HG03108 (cell line): ENCODE data around the gene CLDN11.

Source experiments
- ATAC-seq: cut with Tn5 transposase; IDR thresholded peaks from one replicate; pipeline ENCODE4 v1.9.1; 2021; ENCODE audit warnings: moderate library complexity; ENCODE audit not compliant: unreplicated experiment

The CLDN11 gene

DNA sequence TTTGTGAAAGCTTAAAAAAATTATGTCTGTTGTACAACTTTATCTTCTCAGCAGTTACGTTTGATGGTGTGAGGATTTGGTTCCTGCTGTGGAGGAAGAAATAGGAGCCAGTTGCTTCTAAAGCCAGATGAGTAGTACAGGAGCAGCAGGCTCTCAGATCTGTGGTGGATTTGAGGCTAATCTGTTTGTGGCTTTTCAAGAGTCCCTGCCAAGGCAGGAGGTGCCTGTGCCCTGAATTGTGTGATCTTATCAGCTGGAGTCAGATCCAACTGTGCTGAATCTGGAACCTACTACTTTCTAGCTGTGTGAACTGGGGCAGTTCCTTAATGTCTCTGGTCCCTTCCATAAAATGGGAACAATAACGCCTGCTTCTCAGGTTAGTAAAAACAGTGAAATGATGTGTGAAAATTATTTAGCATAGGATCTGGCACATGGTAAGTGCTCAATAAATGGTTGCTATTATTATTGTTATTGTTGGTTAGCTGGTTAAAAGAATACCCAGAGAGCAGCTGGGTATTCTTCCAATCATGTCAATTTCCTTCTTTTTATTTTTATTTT lies 7.7 kb downstream of the CLDN11 start:
- ATAC-seq = no peak

DNA sequence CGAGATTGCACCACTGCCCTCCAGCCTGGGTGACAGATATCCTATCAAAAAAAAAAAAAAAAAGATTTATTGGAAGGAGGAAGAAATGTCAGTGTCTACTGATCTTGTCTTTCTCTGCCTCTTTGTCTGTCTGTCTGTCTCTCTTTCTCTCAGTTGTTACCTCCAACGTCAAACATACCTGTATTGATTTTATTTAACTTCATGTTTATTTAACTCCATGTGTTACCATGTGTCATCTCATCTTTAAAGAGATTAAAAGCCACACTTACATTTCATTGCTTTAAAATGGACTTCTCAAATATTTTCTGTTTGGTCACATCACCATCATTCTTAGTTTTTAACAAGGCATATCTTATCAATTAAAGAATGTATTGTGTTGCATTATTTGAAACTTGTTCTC lies 9.4 kb downstream of the CLDN11 start:
- no peak for ATAC-seq

DNA sequence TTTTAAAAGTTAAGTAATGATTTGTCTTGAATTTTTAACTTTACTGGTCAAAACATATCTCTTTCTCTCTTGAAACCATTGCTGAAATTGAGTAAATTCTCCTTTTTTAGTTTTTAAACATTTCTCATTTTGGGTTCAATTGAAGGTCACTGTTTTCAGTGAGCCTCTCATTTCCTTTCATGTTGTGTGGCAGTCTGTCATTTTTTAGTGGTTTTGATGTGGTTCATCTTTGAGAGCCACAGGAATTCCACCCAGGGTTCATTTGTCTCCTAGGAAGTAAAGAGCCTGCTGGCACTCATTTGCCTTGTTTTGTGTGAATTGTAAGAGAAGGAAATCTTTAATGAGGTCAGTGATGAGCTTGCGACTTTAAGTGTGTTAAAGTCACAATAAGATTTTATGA lies 10.4 kb downstream of the CLDN11 start:
- no peak for ATAC-seq

- no peak for ATAC-seq
These were observed 12.4 kb downstream of the CLDN11 start for GRCh38 chr3:170431054-170431453.

GRCh38 chr3:170432416-170432815 lies 13.7 kb downstream of the CLDN11 start:
- no peak for ATAC-seq

- ATAC-seq = no peak
These were observed 18.0 kb downstream of the CLDN11 start for GRCh38 chr3:170436697-170437096.

DNA sequence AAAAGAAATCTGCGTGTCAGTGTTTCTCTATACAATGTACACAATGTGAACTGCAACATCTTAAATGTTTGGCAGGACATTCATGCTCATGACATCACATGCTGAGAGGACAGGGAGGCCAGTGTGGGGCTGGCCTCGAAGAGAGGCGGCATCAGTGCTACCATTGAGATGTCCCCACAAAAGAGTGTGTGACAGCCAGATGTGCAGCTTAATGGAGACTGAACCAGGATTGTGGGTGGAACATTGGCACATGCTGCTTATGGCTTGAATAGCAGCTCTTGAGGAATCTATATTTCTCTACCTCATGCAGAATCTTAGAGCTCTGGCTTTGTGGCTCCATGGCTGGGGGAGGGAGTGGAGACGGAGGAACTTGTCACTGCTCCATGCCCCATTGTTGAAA lies 18.5 kb downstream of the CLDN11 start:
- no peak for ATAC-seq

GRCh38 chr3:170437696-170438407 lies 19.2 kb downstream of the CLDN11 start:
- no peak for ATAC-seq

- ATAC-seq = no peak
These were observed 20.2 kb downstream of the CLDN11 start for GRCh38 chr3:170438836-170439235.

GRCh38 chr3:170440344-170440743 lies 21.7 kb downstream of the CLDN11 start:
- no peak for ATAC-seq

DNA sequence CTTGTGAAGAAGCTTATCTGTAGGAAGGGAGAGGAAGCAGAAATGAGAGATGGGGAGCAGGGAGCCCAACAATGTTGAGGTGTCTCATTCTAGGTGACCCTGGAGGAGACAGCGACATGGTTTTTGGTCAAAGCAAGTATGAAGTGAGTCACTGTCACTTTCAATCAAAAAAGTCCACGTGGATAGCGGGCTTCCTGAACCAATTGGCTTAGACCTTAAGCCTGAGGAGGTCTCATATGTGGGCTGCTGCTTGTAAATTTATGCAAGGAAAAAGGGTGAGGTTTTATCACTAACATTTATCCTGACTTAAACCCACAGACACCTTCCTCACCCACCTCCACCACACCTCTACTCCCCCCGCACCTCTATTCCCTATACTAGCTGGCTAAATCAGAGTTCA lies 22.7 kb downstream of the CLDN11 start:
- ATAC-seq = no peak

GRCh38 chr3:170442947-170443346 lies 24.3 kb downstream of the CLDN11 start:
- ATAC-seq = no peak

DNA sequence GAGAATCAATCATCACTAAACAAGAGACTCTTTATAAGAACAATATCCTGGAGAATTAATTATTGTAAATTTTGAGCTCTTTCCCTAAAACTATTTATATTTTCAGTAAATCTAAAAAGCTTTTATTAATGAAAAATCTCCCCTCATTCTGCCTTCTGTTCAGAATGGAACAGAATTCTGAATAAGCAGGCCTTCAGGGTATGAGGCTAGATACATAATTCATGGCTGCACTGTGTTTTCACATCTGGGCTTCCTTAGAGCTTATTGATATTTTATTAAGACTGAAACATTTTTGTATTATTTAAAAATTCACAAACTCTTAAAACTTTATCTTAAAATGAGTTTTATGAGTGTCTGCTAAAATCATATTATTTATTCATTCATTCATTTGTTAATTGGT lies 24.8 kb downstream of the CLDN11 start:
- ATAC-seq = no peak

DNA sequence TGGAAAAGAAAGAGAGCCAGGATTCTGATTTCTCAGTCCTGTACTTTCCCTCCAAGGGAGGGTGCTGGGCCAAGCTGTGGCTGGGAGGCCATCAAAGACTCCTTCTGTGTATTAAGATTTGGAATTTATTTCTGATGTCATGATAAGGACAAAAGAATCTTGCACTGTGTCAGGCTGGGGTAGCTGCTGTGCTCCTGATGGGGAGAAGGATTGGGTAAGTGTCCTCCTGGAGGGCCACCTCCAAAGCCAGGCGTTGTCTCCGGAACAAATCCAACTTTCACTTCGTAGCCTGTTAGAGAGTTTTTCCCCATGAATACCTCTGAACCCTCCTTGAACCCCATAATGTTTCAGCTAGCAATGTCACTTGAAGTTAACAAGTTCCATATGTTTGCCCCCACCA lies 29.9 kb downstream of the CLDN11 start:
- no peak for ATAC-seq

- no peak for ATAC-seq
These were observed 31.4 kb downstream of the CLDN11 start for GRCh38 chr3:170450039-170450438.

GRCh38 chr3:170454509-170454908 lies 35.8 kb downstream of the CLDN11 start:
- no peak for ATAC-seq

GRCh38 chr3:170458285-170458684 lies 39.6 kb downstream of the CLDN11 start:
- no peak for ATAC-seq

- ATAC-seq = no peak
These were observed 44.3 kb downstream of the CLDN11 start for GRCh38 chr3:170463011-170463410.

DNA sequence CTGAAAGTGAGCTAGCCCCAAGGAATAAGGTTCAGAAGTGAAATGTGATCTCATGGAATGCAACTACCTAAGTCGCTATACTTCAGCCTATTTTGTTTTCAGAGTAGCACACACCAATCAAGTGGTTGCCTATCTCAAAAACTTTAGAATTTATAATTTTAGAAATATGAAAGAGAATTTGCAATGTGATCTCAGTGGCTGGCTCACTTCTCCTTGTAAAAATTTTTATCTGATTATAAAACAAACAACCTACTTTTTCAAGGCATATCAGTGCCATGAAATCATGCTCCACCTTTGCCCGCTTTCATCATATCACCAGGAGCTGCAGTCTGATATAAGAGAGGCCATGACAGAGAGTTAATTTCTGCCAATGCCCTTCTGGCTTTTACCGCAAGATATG lies 47.3 kb downstream of the CLDN11 start:
- no peak for ATAC-seq

DNA sequence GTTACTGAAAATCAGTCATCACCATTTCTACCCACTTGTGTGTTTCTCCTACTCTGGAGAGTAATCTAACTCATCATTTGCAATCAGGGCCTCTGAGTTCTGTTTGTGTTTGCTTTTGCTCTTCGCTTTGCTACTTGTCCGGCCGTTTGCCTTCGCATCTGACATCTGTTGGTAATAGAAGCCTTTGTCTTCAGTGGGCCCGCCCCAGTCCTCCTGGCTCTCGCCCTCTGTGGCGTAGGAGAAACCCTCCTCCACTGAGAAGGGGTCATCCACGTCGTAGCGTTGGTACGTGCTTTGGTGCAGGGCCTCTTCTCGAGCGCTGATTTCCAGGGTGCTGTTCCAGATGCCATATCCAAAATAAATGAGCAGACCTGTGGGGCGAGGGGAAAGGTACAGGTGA lies 48.3 kb downstream of the CLDN11 start:
- ATAC-seq = no peak

DNA sequence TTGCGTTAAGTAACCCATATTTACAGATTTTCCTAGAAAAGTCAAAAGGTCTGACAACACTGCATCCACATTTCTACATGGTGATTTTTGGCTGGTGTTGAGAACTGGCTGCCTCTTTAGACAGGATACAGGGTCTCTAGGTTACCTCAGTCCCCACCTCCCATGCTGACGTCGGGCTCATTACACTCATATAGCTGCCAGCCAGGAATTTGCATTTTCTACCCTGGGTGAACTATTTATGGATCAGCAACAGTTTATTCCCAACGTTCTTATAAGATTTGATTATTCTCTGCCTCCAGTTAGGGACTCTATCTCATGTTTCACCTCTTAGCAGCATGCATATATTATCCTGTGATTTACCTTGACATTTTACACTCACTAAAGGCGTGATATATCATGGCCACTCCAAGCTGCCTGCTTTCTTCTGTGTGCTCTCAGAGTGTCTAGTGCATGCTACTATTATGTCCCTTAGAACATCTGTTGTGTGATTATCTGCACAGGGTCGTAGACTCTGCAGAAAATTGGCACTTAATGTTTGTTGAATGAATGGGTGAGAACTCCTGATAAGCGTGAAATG lies 49.0 kb downstream of the CLDN11 start:
- ATAC-seq = no peak

- ATAC-seq = no peak
These were observed 50.7 kb downstream of the CLDN11 start for GRCh38 chr3:170469151-170470062.
